Kidney tubule cell (primary cell): Measurements from ENCODE around the gene RANBP10.
"Not testable (repeated sequence)": the region's sequence is repeated elsewhere in the genome, so short reads cannot be mapped to it uniquely, and the experiment has no call there.

ENCODE experiments used
- DNase-seq: peaks from one replicate; pipeline ENCODE4 v3.0.0-alpha.2; 2018; ENCODE audit warnings: low spot score

Gene RANBP10

DNA sequence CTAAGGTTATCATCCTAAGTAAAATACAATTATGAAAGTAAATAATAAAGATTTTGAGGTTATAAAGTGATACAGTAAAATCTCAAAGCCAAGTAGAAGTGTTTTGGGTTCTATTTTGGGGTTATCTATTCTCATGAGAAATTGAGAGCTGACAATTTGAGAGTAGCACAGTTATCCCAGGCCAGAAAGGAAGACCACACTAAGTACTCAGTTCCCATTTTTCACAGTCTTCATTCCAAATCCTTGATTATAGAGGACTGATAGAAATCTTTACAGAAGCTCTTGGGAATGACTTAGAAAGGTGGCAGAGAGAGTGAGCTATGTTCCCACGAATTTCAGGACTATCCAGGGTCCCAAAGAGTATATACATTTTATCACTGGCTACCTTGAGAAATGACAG lies 91.8 kb downstream of the RANBP10 start:
- no peak for DNase-seq

DNA sequence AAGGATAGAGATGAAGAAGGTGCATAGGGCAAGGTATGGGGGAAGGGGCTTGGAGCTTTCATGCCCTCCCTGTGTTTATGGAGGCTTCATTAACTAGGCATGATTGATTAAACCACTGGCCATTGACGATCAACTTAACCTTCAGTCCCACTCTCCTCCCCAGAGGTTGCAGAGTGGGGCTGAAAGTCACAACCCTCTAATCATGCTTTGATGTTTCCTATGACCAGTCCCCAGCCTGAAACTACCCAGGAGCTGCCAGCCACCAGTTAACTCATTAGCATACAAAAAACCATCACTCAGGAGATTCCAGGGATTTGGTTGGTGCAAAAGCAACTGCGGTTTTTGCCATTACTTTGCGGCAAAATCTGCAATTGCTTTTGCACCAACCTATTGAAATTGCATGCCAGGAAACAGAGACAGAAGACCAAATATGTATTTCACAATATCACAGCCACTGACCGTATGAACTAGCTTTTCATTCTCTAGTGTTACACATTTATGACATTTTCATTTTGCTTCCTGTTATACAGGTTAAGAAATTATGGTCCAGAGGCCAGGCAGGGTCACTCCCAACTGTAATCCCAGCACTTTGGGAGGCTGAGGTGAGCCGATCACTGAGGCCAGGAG lies 92.6 kb downstream of the RANBP10 start:
- no peak for DNase-seq

DNA sequence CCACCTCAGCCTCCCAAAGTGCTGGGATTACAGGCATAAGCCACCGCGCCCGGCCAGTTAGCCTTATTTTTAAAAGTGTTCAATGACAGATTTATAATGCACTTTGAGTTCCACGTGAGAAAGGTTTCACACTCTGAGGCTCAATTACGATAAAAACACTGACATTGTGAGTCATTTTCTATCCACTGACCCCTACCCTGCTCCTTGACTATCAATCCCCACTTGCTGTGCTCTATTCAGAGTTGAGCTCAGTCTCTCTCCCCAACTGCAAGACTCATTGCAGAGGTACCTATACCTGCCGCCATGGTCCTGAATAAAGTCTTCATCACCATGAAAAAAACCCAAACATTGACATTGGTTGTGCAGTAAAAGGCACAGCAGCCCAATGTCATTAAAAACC lies 95.8 kb downstream of the RANBP10 start:
- DNase-seq, result no peak

DNA sequence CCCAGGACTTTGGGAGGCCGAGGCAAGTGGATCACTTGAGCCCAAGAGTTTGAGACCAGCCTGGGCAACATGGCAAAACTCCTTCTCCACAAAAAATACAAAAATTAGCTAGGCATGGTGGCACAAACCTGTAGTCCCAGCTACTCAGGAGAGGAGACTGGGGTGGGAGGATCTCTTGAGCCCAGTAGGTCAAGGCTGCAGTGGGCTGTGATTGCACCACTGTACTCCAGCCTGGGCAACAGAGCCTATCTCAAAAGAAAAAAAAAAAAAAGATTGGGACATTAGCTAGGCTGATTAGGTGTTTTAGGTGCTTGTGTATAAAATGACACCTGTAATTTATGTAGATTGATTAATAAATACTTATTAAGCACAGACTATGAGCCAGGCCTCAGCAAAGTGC lies 97.3 kb downstream of the RANBP10 start:
- no peak for DNase-seq

- DNase-seq, result no peak
Observed at GRCh38 chr16:67708368-67708771, 98.0 kb downstream of the RANBP10 start.

- DNase-seq, result no peak
Observed at GRCh38 chr16:67707790-67708189, 98.6 kb downstream of the RANBP10 start.

- DNase-seq, result no peak
Observed at GRCh38 chr16:67707210-67707609, 99.2 kb downstream of the RANBP10 start.

DNA sequence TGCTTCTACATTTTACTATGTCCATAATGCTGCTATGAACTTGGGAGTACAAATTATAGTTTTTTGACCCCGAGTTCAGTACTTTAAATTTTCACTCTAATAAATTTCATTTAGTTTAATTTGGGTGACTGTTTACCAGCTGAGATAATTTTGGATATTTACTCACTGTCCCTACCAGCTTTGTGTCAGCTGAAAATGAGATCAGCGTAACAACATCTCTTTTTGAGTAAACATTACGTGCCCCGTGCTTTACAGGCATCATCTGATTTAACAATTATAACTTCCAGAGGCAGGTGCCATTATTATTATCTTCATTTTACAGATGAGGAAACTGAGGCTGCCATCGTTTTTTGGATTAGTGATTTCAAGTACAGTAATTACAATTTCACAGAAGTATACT lies 102.2 kb downstream of the RANBP10 start:
- DNase-seq, result no peak

GRCh38 chr16:67703626-67704025 lies 102.7 kb downstream of the RANBP10 start:
- no peak for DNase-seq

- DNase-seq, result no peak
Observed at GRCh38 chr16:67702130-67702529, 104.2 kb downstream of the RANBP10 start.

DNA sequence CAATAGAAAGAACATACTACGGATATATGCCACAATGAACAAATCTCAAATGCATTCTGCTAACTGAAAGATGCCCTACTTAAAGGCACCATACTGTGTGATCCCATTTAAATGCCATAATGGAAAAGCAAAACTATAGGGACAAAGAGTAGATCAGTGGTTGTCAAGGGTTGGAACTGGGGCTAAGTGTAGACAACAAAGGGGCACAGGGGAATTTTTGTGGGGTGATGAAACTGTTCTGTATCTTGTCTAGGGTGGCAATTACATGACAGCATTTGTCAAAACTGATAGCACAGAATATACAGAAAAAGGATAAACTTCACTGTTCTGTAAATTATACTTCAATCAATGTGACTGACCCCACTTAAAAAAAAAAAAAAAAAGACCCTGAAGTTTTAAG lies 104.9 kb downstream of the RANBP10 start:
- DNase-seq, result no peak

DNA sequence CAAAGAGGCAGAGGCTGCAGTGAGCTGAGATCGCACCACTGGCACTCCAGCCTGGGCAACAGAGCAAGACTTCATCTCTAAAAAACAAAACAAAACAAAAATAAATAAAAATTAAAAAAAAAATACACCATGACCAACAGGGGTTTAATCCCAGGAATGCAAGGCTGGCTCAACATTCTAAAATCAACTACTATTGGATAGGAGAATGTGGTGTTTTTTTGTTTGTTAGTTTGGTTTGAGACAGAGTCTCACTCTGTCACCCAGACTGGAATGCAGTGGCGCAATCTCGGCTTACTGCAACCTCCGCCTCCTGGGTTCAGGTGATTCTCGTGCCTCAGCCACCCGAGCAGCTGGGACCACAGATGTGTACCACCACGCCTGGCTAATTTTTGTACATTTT lies 107.1 kb downstream of the RANBP10 start:
- DNase-seq, result no peak

DNA sequence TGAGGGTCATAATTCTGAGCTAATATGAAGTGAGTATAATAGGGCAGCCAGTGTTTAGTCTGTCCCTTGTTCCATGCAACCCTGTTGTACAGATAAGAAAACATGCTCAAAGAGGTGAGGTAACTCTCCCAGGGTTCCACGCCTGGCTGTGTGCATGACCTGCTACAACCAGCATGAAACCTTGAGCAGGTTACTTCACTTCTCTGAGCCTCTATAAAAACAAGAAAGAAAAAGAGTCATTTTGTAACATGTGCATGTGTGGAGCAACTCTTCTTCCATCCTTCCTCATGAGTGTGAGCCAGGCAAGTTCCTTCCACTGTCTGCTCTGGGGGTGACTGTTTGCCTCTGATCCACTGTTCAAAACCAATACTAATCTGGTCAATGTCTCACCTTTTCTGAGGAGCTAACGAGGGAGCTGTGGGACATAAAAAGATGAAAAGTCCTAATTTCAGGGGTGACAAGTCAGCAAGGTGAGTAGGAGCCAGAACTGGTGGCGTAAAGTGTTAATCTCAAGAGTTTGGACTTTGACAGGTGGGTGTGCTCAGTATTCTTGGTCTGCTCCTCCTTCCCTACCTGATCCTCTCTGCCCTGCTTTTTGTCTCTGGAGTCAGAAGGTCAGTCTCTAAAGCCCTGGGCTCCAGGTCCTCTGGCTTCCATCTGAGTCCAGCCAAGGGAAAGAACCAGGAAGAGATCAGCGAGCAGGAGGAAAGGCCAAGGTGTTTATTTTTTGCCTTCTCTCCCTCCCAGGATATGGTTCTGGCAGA lies 108.8 kb downstream of the RANBP10 start:
- no peak for DNase-seq

GRCh38 chr16:67694611-67695010 lies 111.7 kb downstream of the RANBP10 start:
- no peak for DNase-seq

DNA sequence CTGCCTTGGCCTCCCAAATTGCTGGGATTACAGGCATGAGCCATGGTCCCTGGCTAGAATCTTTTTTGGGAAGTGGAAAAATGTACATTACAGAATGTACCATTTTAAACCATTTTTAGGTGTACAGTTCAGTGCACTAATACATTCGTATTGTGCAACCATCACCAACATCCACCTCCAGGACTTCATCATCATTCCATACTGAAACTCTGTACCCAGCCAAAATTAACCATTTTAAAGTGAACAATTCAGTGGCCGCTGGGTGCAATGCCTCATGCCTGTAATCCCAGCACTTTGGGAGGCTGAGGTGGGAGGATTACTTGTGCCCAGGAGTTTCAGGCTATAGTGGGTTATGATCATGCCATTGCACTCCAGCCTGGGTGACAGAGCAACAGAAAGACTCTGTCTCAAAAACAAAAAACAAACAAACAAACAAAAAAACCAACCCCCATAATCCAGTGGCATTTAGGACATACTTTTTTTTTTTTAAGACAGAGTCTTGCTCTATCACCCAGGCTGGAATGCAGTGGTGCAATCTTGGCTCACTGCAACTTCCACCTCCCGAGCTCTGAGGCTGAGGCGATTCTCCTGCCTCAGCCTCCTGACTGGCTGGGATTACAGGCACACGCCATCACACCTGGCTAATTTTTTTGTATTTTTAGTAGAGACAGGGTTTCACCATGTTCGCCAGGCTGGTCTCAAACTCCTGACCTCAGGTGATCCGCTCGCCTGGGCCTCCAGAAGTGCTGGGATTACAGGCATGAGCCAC lies 112.7 kb downstream of the RANBP10 start:
- DNase-seq, result not testable (repeated sequence)

DNA sequence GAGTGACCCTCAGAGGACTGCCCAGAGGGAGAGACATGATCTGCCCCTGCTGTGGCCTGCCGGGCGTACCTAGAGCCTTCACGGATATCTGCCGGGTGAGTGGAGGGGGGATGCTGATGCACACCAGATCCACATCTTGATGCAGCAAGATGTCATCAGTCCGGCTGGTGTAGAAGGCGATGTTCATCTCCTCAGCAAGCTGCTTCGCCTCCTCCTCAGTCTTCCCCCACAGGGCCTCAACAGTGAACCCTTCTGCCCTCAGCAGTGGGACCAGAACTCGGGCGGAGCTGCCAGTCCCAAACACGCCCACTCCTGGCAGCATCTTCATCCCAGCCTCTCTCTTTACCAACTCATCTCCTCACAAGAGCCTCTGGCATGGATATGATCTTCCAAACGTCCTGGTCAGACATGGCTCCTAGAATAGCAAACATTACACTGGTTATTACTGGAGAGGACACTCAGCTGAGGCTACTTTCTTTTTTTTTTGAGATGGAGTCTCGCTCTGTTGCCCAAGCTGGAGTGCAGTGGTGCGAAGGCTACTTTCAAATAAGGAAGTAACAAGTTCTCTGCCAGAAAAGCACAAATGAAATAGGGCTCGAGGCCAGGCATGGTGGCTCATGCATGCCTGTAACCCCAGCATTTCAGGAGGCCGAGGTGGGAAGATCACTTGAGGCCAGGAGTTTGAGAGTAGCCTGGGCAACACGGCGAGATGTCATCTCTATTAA lies 120.8 kb downstream of the RANBP10 start:
- DNase-seq, result peak; percentile 67

DNA sequence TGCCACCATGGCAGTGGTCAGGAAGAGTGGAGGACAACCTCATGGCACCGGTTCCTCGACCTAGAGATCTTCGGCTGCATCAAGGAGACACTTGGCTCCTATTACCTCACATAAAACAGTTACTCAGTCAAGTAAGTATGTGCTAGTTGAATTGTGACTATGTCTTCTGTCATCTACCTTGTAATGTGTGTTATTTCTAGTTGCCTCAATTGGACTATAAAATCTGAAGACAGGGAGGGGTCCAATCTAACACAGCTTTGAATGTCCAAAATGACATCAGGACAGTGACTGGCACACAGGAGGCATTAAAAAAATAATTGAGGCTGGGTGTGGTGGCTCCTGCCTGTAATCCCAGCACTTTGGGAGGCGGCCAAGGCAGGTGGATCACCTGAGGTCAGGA lies 122.6 kb downstream of the RANBP10 start:
- DNase-seq, result no peak

DNA sequence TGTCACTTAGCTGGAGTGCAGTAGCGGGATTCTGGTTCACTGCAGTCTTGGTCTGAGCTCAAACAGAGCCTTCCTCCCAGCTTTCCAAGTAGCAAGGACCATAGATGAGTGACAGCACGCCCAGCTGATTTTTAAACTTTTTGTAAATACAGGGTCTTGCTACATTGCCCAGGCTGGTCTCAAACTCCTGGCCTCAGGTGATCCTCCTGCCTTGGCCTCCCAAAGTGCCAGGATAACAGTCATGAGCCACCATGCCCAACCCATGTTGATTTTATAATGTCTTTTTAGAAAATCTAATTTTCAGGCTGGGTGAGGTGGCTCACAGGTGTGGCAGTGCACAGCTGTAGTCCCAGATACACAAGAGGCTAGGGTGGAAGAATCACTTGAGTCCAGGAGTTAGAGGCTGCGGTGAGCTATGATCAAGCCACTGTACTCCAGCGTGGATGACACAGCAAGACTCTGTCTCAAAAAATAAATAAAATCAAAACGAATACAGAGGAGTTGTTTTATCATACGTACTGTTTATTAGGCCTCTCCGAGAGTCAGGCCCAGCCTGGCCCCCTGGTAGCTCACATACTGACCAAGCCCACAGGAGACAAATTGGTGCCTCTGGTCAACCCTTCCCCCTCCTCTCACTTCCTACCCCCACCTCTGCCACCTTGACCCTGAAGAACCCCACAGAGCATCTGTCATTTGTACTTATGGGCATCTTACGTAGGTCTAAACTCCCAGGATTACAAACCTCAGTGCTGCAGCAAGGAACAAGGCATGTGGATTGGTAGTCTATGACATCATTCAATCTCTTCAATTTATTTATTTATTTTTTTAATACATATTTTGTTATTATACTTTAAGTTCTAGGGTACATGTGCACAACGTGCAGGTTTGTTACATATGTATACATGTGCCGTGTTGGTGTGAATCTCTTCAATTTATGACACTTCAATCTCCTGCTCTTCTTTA lies 126.1 kb downstream of the RANBP10 start:
- no peak for DNase-seq

GRCh38 chr16:67678354-67679023 lies 127.9 kb downstream of the RANBP10 start:
- DNase-seq, result no peak

GRCh38 chr16:67677712-67678111 lies 128.6 kb downstream of the RANBP10 start:
- DNase-seq, result peak; percentile 41

DNA sequence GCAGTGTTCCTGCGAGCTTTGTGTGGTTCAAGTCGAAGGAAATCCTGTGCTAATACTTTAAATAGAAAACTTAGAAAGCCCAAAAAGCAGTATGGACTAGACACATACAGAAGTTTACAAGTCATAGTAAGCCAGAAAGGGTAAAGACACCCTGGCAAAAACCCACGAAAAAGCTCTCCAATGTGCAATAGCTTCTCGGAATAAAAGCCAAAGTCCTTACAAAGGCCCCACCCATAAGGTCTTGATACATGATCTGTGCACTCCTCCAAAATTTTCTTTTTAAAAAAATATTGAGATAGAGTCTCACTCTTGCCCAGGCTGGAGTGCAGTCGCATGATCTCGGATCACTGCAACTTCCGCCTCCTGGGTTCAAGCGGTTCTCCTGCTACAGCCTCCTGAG lies 129.4 kb downstream of the RANBP10 start:
- no peak for DNase-seq
